SK-N-MC (cell line): Measurements from ENCODE around the gene CHD2.

Experiments used
- EZH2 ChIP-seq: fragments of 200-600 bp; sonication (generic); IDR thresholded peaks from one replicate; pipeline ENCODE4 v1.6.1; 2017; ENCODE audit warnings: antibody characterized with exemption
- FOXP2 ChIP-seq: optimal IDR thresholded peaks from 2 replicates; pipeline ENCODE3; 2011; ENCODE audit warnings: mild to moderate bottlenecking, moderate library complexity; ENCODE audit not compliant: insufficient read depth; ENCODE audit errors: extremely low read length, control extremely low read depth
- POLR2AphosphoS5 ChIP-seq: IDR thresholded peaks from 2 replicates; pipeline ENCODE4 v1.6.1; 2012; ENCODE audit warnings: mild to moderate bottlenecking, low read depth, low read length, borderline replicate concordance

DNA sequence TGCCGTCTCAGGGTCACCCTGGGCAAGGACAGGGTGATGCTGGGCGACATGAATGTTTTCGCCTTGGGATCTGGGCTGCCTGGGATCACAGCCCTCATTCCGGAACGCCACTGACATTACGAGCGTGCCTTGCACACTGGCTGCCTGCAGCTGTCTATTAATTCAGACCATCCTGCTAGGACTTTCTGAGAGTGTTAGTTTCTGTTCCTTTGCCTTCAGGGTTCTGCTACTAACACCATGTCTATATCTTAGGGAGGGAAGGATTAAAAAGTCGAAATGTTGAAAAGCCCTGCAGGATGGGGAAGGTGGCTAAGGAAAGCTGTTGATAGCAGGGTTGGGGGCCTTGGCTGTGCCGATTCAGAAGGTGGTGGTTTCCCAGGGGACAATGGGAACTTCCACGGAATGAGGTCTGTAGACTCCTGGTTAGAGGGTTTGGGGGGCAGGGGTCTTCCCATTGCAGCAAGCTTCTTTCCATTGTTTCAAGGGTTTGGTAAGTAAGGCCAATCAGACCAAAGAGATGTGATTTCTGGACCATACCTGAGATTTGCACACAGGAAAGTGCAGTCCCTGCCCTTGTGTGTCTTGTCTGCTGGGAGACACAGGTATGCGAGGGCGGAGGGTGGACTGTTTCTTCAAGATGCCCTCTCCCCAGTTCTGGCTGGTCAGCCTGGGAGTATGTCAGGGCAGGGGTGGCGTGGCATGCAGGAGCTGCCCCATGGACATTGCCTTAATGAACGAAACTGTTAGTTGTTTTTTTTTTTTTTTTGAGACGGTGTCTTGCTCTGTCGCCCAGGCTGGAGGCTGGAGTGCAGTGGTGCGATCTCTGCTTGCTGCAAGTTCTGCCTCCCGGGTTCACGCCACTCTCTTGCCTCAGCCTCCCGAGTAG is 137.9 kb downstream of the CHD2 start:
- no peak for TF ChIP-seq POLR2AphosphoS5
- TF ChIP-seq EZH2: no peak
- TF ChIP-seq FOXP2: no peak
